ENCODE data around the gene C1orf159. TPM values are rescaled to one million over a fixed set of nuclear protein-coding genes. Genes with fewer than 3 reads are reported as not detected.
A peak's percentile ranks its signal among the peaks of the same experiment; 100 is the strongest.

Gene C1orf159
- total and polyA plus RNA-seq, 10 of the 15 experiments (the other 5 are each of a cell fraction or from before 2014, with no cell fraction given), result 0.11 to 23.4 (median 8.0) TPM

GRCh38 chr1:1058921-1059493 is 56.9 kb downstream of the C1orf159 start (continued):
- TF ChIP-seq TAF1 (IDR thresholded peaks at IDR 0.05; ENCODE audit: borderline replicate concordance, low read depth, low read length), result no peak
- TF ChIP-seq KDM1A (IDR thresholded peaks at IDR 0.05; ENCODE audit: borderline replicate concordance), result no peak
- no peak for TF ChIP-seq TARDBP (IDR thresholded peaks at IDR 0.05; ENCODE audit: borderline replicate concordance)
- TF ChIP-seq HDGF (IDR thresholded peaks at IDR 0.05), result peak; percentile 66; the same call in 1 of the 2 replicates
- 0 out of 2 replicates have a peak, but pooled peaks have one; percentile 10 for TF ChIP-seq IKZF1 (conservative IDR thresholded peaks at IDR 0.05)
- TF ChIP-seq, protein P1, sequence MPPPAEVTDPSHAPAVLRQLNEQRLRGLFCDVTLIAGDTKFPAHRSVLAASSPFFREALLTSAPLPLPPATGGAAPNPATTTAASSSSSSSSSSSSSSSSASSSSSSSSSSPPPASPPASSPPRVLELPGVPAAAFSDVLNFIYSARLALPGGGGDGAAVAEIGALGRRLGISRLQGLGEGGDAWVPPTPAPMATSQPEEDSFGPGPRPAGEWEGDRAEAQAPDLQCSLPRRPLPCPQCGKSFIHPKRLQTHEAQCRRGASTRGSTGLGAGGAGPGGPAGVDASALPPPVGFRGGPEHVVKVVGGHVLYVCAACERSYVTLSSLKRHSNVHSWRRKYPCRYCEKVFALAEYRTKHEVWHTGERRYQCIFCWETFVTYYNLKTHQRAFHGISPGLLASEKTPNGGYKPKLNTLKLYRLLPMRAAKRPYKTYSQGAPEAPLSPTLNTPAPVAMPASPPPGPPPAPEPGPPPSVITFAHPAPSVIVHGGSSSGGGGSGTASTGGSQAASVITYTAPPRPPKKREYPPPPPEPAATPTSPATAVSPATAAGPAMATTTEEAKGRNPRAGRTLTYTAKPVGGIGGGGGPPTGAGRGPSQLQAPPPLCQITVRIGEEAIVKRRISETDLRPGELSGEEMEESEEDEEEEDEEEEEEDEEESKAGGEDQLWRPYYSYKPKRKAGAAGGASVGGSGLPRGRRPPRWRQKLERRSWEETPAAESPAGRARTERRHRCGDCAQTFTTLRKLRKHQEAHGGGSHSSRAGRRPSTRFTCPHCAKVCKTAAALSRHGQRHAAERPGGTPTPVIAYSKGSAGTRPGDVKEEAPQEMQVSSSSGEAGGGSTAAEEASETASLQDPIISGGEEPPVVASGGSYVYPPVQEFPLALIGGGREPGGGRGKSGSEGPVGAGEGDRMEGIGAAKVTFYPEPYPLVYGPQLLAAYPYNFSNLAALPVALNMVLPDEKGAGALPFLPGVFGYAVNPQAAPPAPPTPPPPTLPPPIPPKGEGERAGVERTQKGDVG (CRISPR knock-in tag; IDR thresholded peaks at IDR 0.05), result no peak
- no peak for TF ChIP-seq FOXM1 (IDR thresholded peaks at IDR 0.05; ENCODE audit: low read depth, low read length)
- TF ChIP-seq, protein P2, sequence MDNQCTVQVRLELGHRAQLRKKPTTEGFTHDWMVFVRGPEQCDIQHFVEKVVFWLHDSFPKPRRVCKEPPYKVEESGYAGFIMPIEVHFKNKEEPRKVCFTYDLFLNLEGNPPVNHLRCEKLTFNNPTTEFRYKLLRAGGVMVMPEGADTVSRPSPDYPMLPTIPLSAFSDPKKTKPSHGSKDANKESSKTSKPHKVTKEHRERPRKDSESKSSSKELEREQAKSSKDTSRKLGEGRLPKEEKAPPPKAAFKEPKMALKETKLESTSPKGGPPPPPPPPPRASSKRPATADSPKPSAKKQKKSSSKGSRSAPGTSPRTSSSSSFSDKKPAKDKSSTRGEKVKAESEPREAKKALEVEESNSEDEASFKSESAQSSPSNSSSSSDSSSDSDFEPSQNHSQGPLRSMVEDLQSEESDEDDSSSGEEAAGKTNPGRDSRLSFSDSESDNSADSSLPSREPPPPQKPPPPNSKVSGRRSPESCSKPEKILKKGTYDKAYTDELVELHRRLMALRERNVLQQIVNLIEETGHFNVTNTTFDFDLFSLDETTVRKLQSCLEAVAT (IDR thresholded peaks at IDR 0.05), result 0 out of 2 replicates have a peak, but pooled peaks have one; percentile 18
- no peak for TF ChIP-seq MXI1 (IDR thresholded peaks at IDR 0.05; ENCODE audit: low read depth, low read length)
- no peak for TF ChIP-seq TBL1XR1 (IDR thresholded peaks at IDR 0.05; ENCODE audit: low read depth, low read length)
- no peak for TF ChIP-seq DPF2 (IDR thresholded peaks at IDR 0.05)
- no peak for TF ChIP-seq MYC (IDR thresholded peaks at IDR 0.05; ENCODE audit: insufficient read depth, insufficient read length, insufficient replicate concordance, low read length, severe bottlenecking)
- no peak for TF ChIP-seq EP300 (IDR thresholded peaks at IDR 0.05; ENCODE audit: borderline replicate concordance in 1 of 2, control insufficient read depth in 1 of 2, low read depth in 2 of 2, low read length in 2 of 2)
- no peak for TF ChIP-seq HCFC1 (IDR thresholded peaks at IDR 0.05; ENCODE audit: low read length)
- TF ChIP-seq BRCA1 (IDR thresholded peaks at IDR 0.05; ENCODE audit: low read depth, low read length), result no peak
- TF ChIP-seq, protein P3, sequence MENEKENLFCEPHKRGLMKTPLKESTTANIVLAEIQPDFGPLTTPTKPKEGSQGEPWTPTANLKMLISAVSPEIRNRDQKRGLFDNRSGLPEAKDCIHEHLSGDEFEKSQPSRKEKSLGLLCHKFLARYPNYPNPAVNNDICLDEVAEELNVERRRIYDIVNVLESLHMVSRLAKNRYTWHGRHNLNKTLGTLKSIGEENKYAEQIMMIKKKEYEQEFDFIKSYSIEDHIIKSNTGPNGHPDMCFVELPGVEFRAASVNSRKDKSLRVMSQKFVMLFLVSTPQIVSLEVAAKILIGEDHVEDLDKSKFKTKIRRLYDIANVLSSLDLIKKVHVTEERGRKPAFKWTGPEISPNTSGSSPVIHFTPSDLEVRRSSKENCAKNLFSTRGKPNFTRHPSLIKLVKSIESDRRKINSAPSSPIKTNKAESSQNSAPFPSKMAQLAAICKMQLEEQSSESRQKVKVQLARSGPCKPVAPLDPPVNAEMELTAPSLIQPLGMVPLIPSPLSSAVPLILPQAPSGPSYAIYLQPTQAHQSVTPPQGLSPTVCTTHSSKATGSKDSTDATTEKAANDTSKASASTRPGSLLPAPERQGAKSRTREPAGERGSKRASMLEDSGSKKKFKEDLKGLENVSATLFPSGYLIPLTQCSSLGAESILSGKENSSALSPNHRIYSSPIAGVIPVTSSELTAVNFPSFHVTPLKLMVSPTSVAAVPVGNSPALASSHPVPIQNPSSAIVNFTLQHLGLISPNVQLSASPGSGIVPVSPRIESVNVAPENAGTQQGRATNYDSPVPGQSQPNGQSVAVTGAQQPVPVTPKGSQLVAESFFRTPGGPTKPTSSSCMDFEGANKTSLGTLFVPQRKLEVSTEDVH (IDR thresholded peaks at IDR 0.05; ENCODE audit: low read depth, partially characterized antibody), result no peak
- TF ChIP-seq, protein P4, sequence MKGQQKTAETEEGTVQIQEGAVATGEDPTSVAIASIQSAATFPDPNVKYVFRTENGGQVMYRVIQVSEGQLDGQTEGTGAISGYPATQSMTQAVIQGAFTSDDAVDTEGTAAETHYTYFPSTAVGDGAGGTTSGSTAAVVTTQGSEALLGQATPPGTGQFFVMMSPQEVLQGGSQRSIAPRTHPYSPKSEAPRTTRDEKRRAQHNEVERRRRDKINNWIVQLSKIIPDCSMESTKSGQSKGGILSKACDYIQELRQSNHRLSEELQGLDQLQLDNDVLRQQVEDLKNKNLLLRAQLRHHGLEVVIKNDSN (IDR thresholded peaks at IDR 0.05; ENCODE audit: borderline replicate concordance, extremely low read length, insufficient read depth, low read depth, low read length), result no peak
- TF ChIP-seq ZBED1 (IDR thresholded peaks at IDR 0.05; ENCODE audit: borderline replicate concordance), result no peak
- no peak for TF ChIP-seq PAX5 (IDR thresholded peaks at IDR 0.05; ENCODE audit: borderline replicate concordance, low read depth, low read length)
- TF ChIP-seq NFXL1 (IDR thresholded peaks at IDR 0.05; ENCODE audit: borderline replicate concordance), result peak; percentile 97
- no peak for TF ChIP-seq POU2F2 (IDR thresholded peaks at IDR 0.05; ENCODE audit: borderline replicate concordance, low read depth, low read length)
- TF ChIP-seq CEBPB (IDR thresholded peaks at IDR 0.05; ENCODE audit: borderline replicate concordance in 1 of 2, low read depth in 2 of 2, low read length in 2 of 2), result no peak
- TF ChIP-seq RCOR1 (conservative IDR thresholded peaks at IDR 0.05; ENCODE audit: low read depth, low read length), result no peak

Data from GM12878 (cell line).